WTC11 (cell line): Measurements from ENCODE around the gene PPP1R12A.

Source experiments
- ELF4 ChIP-seq: sonication (generic); formaldehyde crosslinking; IDR thresholded peaks from 2 replicates; pipeline ENCODE4 v1.8.1; 2022; ENCODE audit warnings: low read depth, mild to moderate bottlenecking, moderate library complexity, missing genetic modification reagents
- TP53 ChIP-seq: sonication (generic); formaldehyde crosslinking; IDR thresholded peaks from 2 replicates; pipeline ENCODE4 v1.8.1; 2023; ENCODE audit warnings: mild to moderate bottlenecking, missing genetic modification reagents
- ZNF263 ChIP-seq: sonication (generic); formaldehyde crosslinking; IDR thresholded peaks from 2 replicates; pipeline ENCODE4 v1.8.1; 2022; ENCODE audit warnings: low read depth, mild to moderate bottlenecking, moderate library complexity, missing genetic modification reagents
- TF ChIP-seq, protein P1 (sequence below): sonication (generic); formaldehyde crosslinking; IDR thresholded peaks from 2 replicates; pipeline ENCODE4 v1.8.0; 2022; ENCODE audit warnings: mild to moderate bottlenecking, missing genetic modification reagents
- TF ChIP-seq, protein P2 (sequence below): fragments of 200-600 bp; IDR thresholded peaks from 2 replicates; pipeline ENCODE4 v1.8.0; 2022; ENCODE audit warnings: antibody characterized with exemption

DNA sequence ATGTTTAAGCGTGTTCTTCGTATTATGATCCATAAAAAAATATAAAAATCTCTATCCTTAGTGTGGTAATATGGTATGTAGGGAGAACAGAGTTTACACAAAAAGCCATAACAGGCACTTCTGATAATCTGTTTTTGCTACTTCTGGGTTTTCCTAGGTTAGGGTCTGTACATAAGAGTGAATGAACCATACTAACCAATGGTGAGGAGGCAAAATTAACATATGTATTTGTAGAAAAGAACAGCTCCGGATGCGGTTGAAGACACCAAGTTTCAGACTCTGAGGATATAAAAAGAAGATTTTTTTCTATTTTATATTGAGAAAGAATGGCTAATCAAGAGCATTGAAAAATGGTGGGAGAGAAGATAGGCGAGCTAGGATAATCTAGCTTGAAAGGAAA, 40.2 kb upstream of the PPP1R12A start:
- TF ChIP-seq ZNF263 (CRISPR knock-in tag) (no peak), ELF4 (no peak), TP53 (CRISPR knock-in tag) (no peak)
- TF ChIP-seq, protein P1, sequence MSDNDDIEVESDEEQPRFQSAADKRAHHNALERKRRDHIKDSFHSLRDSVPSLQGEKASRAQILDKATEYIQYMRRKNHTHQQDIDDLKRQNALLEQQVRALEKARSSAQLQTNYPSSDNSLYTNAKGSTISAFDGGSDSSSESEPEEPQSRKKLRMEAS (CRISPR knock-in tag): no peak
- TF ChIP-seq, protein P2, sequence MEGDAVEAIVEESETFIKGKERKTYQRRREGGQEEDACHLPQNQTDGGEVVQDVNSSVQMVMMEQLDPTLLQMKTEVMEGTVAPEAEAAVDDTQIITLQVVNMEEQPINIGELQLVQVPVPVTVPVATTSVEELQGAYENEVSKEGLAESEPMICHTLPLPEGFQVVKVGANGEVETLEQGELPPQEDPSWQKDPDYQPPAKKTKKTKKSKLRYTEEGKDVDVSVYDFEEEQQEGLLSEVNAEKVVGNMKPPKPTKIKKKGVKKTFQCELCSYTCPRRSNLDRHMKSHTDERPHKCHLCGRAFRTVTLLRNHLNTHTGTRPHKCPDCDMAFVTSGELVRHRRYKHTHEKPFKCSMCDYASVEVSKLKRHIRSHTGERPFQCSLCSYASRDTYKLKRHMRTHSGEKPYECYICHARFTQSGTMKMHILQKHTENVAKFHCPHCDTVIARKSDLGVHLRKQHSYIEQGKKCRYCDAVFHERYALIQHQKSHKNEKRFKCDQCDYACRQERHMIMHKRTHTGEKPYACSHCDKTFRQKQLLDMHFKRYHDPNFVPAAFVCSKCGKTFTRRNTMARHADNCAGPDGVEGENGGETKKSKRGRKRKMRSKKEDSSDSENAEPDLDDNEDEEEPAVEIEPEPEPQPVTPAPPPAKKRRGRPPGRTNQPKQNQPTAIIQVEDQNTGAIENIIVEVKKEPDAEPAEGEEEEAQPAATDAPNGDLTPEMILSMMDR: no peak
